KMS-11 (cell line): Measurements from ENCODE around the gene MAPK11.

ENCODE experiments used
- H2AFZ ChIP-seq: fragments of 200-600 bp; sonication (generic); 2 replicates; pipeline ENCODE4 v1.6.1; 2016; ENCODE audit warnings: antibody characterized with exemption, mixed run types, low read depth
- H3K27ac ChIP-seq: fragments of 200-600 bp; sonication (generic); 2 replicates; pipeline ENCODE4 v1.6.1; 2016; ENCODE audit warnings: mild to moderate bottlenecking, mixed run types
- H3K27me3 ChIP-seq: fragments of 200-600 bp; sonication (generic); 2 replicates; pipeline ENCODE4 v1.6.1; 2017; ENCODE audit warnings: mild to moderate bottlenecking, low read depth, mixed run types, moderate library complexity; ENCODE audit not compliant: insufficient read depth
- H3K36me3 ChIP-seq: fragments of 200-600 bp; sonication (generic); 2 replicates; pipeline ENCODE4 v1.6.1; 2017; ENCODE audit warnings: mild to moderate bottlenecking, mixed run types; ENCODE audit not compliant: insufficient read depth
- H3K4me1 ChIP-seq: fragments of 200-600 bp; sonication (generic); 2 replicates; pipeline ENCODE4 v1.6.1; 2016; ENCODE audit warnings: mild to moderate bottlenecking, low read depth, mixed run types; ENCODE audit not compliant: poor library complexity, severe bottlenecking
- H3K4me2 ChIP-seq: fragments of 200-600 bp; sonication (generic); 2 replicates; pipeline ENCODE4 v1.7.0; 2016; ENCODE audit warnings: mild to moderate bottlenecking, mixed run types
- H3K4me3 ChIP-seq: fragments of 200-600 bp; sonication (generic); IDR thresholded peaks from 2 replicates; pipeline ENCODE4 v1.6.1; 2017; ENCODE audit warnings: low read depth, low read length, mixed read lengths; ENCODE audit not compliant: insufficient read depth
- H3K79me2 ChIP-seq: fragments of 200-600 bp; sonication (generic); 2 replicates; pipeline ENCODE4 v1.6.1; 2016; ENCODE audit warnings: low read depth, mixed run types; ENCODE audit not compliant: insufficient read depth
- H3K9ac ChIP-seq: fragments of 200-600 bp; sonication (generic); 2 replicates; pipeline ENCODE4 v1.6.1; 2016; ENCODE audit warnings: mild to moderate bottlenecking, mixed run types
- H4K20me1 ChIP-seq: fragments of 200-600 bp; sonication (generic); 2 replicates; pipeline ENCODE4 v1.6.1; 2016; ENCODE audit warnings: mild to moderate bottlenecking, mixed run types; ENCODE audit not compliant: insufficient read depth
- TF ChIP-seq, protein P1 (sequence below): fragments of 200-600 bp; sonication (generic); conservative IDR thresholded peaks from 2 replicates; pipeline ENCODE4 v1.6.1; 2017; ENCODE audit warnings: low read depth, mild to moderate bottlenecking, antibody characterized with exemption, low read length, moderate library complexity, mixed read lengths

Gene MAPK11

DNA sequence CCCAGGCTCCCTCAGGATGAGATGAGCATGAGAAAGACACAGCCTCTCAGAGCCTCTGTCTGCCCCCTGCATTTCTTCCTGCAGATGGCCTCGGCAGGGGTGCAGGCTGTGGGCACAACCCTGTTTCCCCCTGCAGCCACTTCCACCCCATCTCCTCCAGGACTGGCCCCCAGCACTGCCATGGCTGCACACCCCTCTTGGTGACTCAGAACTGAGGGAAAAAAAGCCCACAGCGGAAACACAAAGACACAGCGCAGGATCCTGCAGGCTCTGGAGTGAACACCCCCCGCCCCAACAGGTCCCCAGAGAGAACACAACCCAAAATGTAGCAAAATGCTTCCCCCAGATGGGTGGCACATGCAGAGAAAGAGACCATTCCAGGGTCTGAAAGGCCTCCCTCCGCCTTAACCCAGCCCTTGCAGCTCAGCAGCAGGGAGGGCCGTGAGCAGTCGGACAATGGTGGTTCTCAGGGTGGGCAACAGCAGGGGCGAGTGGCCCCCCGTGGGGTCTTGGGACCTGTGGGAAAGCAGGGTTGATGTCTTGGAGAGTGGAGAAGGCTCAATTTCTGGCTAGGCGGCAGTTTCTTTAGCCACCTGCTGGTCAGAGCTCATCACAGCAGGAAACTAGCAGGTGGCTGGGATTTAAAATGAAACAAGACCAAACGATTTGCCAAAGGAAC is 33.3 kb downstream of the MAPK11 start:
- H3K4me3 ChIP-seq = no peak overlapping the region
- H3K36me3 ChIP-seq = no peaks in the 10 kb centered on the region
- no peak overlapping the region for H2AFZ ChIP-seq
- H3K27me3 ChIP-seq = no peaks in the 10 kb centered on the region
- H3K4me1 ChIP-seq = peaks cover 9% of the 10 kb centered on the region
- H3K9ac ChIP-seq = no peak overlapping the region
- peaks cover 6% of the 10 kb centered on the region; the same call in 1 of the 2 replicates for H3K79me2 ChIP-seq
- no peak overlapping the region for H3K27ac ChIP-seq
- no peaks in the 10 kb centered on the region for H4K20me1 ChIP-seq
- TF ChIP-seq, protein P1, sequence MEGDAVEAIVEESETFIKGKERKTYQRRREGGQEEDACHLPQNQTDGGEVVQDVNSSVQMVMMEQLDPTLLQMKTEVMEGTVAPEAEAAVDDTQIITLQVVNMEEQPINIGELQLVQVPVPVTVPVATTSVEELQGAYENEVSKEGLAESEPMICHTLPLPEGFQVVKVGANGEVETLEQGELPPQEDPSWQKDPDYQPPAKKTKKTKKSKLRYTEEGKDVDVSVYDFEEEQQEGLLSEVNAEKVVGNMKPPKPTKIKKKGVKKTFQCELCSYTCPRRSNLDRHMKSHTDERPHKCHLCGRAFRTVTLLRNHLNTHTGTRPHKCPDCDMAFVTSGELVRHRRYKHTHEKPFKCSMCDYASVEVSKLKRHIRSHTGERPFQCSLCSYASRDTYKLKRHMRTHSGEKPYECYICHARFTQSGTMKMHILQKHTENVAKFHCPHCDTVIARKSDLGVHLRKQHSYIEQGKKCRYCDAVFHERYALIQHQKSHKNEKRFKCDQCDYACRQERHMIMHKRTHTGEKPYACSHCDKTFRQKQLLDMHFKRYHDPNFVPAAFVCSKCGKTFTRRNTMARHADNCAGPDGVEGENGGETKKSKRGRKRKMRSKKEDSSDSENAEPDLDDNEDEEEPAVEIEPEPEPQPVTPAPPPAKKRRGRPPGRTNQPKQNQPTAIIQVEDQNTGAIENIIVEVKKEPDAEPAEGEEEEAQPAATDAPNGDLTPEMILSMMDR = peak; percentile 62
- H3K4me2 ChIP-seq = peak overlapping the region; percentile 41; the same call in 1 of the 2 replicates

DNA sequence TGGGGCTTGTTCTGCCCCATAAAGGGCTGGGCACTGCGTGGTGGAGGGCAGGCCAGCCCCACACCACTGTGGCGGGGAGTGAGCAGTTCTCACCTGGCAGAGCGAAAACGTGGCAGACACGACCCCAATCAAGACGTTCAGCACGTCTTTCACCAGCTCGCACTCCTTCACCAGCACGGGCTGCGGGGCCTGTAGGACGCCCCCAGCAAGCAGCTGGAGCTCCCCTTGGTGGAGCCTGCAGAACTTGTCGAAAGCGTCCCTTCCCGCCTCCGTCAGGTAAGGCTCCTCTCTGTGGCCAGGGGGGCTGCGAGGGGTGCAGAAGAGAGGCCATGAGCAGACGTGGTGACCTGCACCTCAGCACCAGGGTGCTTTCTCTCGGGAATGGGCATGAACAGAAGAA is 37.0 kb downstream of the MAPK11 start:
- Histone ChIP-seq H3K4me3 (no peak overlapping the region), H3K9ac (no peak overlapping the region), H3K4me1 (peaks cover 9% of the 10 kb centered on the region), H2AFZ (no peak overlapping the region), H3K4me2 (no peak overlapping the region), H3K27me3 (no peaks in the 10 kb centered on the region), H3K27ac (no peak overlapping the region), H3K36me3 (no peaks in the 10 kb centered on the region), H3K79me2 (no peaks in the 10 kb centered on the region), H4K20me1 (no peaks in the 10 kb centered on the region)
- TF ChIP-seq, protein P1 = no peak

DNA sequence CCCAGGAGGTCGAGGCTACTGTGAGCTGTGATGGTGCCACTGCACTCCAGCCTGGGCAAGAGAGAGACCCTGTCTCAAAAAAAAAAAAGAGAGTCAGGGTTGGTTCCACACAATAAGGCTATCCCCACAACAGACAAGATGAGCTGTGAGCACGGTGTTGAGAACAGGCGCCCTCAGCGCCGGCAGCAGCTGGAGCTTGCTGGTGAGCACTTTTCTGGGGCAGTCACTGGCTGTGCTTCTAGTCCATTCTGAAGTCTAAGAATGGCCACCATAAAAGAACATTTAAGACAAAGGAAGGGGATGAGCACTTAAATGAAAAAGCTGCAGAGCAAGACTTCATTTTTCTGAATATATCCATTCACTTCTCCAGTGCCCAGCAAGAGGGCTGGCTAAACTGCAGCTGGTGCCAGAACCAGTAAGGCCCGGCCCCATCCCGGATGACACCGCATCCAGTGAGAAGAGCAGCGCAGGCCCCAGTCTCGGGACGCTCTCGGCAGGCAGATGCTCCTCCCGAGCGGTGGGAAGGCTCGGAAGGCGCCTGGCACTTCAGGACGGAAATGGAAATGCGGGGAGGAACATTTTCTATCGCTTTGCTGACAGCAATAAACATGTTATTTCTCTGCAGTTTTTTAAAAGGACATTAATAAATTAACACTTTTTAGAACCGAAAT is 37.6 kb downstream of the MAPK11 start:
- Histone ChIP-seq H3K4me1 (peaks cover 9% of the 10 kb centered on the region), H3K27me3 (no peaks in the 10 kb centered on the region), H3K4me3 (no peak overlapping the region), H2AFZ (no peak overlapping the region), H3K27ac (no peak overlapping the region), H3K79me2 (no peaks in the 10 kb centered on the region), H4K20me1 (no peaks in the 10 kb centered on the region), H3K4me2 (no peak overlapping the region), H3K36me3 (no peaks in the 10 kb centered on the region), H3K9ac (no peak overlapping the region)
- TF ChIP-seq, protein P1 = no peak

DNA sequence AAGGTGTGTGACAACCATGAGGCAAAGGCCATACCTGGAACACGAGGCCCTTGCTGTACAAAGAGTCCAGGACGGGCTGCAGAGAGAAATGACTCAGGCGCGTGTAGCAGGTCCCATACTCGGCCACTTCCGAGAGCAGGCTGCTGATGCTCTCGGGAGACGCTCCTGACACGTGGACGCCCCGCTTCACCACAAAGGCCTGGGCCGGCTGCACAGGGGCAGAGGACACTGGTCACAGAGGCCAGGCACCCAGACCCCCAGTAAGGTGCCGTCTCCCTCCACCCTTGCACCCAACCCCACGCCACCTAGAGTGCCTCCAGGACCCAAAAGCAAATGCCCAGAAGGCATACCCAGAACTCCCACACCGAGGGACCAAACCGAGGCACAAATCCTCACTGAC is 40.8 kb downstream of the MAPK11 start:
- no peak overlapping the region for H3K4me2 ChIP-seq
- no peaks in the 10 kb centered on the region for H4K20me1 ChIP-seq
- H3K4me1 ChIP-seq = no peaks in the 10 kb centered on the region
- H3K9ac ChIP-seq = no peak overlapping the region
- no peak overlapping the region for H3K4me3 ChIP-seq
- TF ChIP-seq, protein P1 = no peak
- no peaks in the 10 kb centered on the region for H3K79me2 ChIP-seq
- H3K27ac ChIP-seq = no peak overlapping the region
- H3K27me3 ChIP-seq = no peaks in the 10 kb centered on the region
- H2AFZ ChIP-seq = no peak overlapping the region
- H3K36me3 ChIP-seq = no peaks in the 10 kb centered on the region
